Upper lobe of left lung (tissue), 4 donors: ENCODE measurements around the gene AKAP6.

Experiments
- POLR2A ChIP-seq, 4 donors: fragments of 450-650 bp; IDR thresholded peaks; one replicate each; pipeline ENCODE4 v1.5.1; 2016 to 2017; ENCODE audit warnings: antibody characterized with exemption in 4 of 4, mild to moderate bottlenecking in 2 of 4
- TF ChIP-seq, protein P1 (sequence below), 6 experiments: fragments of 450-650 bp in 4 of 6; fragments of 200-600 bp in 2 of 6; sonication (generic) in 2 of 6; IDR thresholded peaks; one replicate each; pipeline ENCODE4 v1.5.1; 2016 to 2019; ENCODE audit warnings: antibody characterized with exemption in 6 of 6

DNA sequence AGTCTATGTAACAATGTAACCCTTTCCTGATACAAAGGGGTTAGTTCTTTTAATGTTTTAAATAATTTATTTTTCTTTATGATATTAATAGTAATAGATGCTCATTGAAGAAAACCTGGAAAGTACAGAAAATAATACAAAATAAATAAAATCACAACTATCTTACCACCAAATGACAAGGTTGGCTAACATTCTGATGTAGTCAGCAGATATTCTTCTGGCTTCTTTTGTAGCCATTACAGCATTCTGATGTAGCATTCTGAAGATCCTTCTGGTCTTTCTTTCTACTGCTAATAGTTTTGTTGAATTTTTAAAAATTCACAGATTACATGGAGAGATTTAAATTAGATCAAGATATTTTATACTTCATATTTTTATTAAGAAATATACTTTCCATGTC, 301.6 kb downstream of the AKAP6 start:
- no peak for TF ChIP-seq POLR2A (IDR thresholded peaks at IDR 0.05)
- TF ChIP-seq, protein P1, sequence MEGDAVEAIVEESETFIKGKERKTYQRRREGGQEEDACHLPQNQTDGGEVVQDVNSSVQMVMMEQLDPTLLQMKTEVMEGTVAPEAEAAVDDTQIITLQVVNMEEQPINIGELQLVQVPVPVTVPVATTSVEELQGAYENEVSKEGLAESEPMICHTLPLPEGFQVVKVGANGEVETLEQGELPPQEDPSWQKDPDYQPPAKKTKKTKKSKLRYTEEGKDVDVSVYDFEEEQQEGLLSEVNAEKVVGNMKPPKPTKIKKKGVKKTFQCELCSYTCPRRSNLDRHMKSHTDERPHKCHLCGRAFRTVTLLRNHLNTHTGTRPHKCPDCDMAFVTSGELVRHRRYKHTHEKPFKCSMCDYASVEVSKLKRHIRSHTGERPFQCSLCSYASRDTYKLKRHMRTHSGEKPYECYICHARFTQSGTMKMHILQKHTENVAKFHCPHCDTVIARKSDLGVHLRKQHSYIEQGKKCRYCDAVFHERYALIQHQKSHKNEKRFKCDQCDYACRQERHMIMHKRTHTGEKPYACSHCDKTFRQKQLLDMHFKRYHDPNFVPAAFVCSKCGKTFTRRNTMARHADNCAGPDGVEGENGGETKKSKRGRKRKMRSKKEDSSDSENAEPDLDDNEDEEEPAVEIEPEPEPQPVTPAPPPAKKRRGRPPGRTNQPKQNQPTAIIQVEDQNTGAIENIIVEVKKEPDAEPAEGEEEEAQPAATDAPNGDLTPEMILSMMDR (IDR thresholded peaks at IDR 0.05) = no peak
